Hematopoietic multipotent progenitor cell treated with erythropoietin and hydrocortisone succinate and interleukin-3 and kit ligand, for 4 days (in vitro differentiated cells): ENCODE measurements around the gene NRXN3.
A peak's percentile ranks its signal among the peaks of the same experiment; 100 is the strongest.

Experiments used
- DNase-seq: peaks from one replicate; pipeline ENCODE4 v3.0.0-alpha.2; 2015

The NRXN3 gene

GRCh38 chr14:79037593-79037992 lies 867.4 kb downstream of the NRXN3 start:
- peak; percentile 38 for DNase-seq

- peak; percentile 50 for DNase-seq
Measured at GRCh38 chr14:79040790-79041189, 870.6 kb downstream of the NRXN3 start.

GRCh38 chr14:79043194-79043889 lies 873.2 kb downstream of the NRXN3 start:
- peak; percentile 23 for DNase-seq

GRCh38 chr14:79044894-79045624 lies 874.9 kb downstream of the NRXN3 start:
- no peak for DNase-seq

- peak; percentile 63 for DNase-seq
Measured at GRCh38 chr14:79050787-79051727, 880.9 kb downstream of the NRXN3 start.

GRCh38 chr14:79051742-79052141 lies 881.6 kb downstream of the NRXN3 start:
- no peak for DNase-seq

- no peak for DNase-seq
Measured at GRCh38 chr14:79056879-79057278, 886.7 kb downstream of the NRXN3 start.

GRCh38 chr14:79057333-79057732 lies 887.2 kb downstream of the NRXN3 start:
- no peak for DNase-seq

GRCh38 chr14:79062226-79062625 lies 892.1 kb downstream of the NRXN3 start:
- no peak for DNase-seq

- DNase-seq, result no peak
Measured at GRCh38 chr14:79064214-79064613, 894.0 kb downstream of the NRXN3 start.

GRCh38 chr14:79074510-79074909 lies 904.3 kb downstream of the NRXN3 start:
- DNase-seq, result no peak

- no peak for DNase-seq
Measured at GRCh38 chr14:79076428-79076827, 906.3 kb downstream of the NRXN3 start.

GRCh38 chr14:79077096-79077495 lies 906.9 kb downstream of the NRXN3 start:
- no peak for DNase-seq

- DNase-seq, result no peak
Measured at GRCh38 chr14:79080040-79080439, 909.9 kb downstream of the NRXN3 start.

- no peak for DNase-seq
Measured at GRCh38 chr14:79082883-79083282, 912.7 kb downstream of the NRXN3 start.

- DNase-seq, result no peak
Measured at GRCh38 chr14:79083356-79083755, 913.2 kb downstream of the NRXN3 start.

GRCh38 chr14:79084861-79085260 lies 914.7 kb downstream of the NRXN3 start:
- no peak for DNase-seq

- no peak for DNase-seq
Measured at GRCh38 chr14:79089576-79089975, 919.4 kb downstream of the NRXN3 start.

- no peak for DNase-seq
Measured at GRCh38 chr14:79090641-79091180, 920.5 kb downstream of the NRXN3 start.

- no peak for DNase-seq
Measured at GRCh38 chr14:79091381-79091963, 921.3 kb downstream of the NRXN3 start.

- peak; percentile 58 for DNase-seq
Measured at GRCh38 chr14:79093531-79093930, 923.4 kb downstream of the NRXN3 start.

GRCh38 chr14:79094951-79095350 lies 924.8 kb downstream of the NRXN3 start:
- DNase-seq, result no peak

- DNase-seq, result no peak
Measured at GRCh38 chr14:79096811-79097210, 926.6 kb downstream of the NRXN3 start.
